Activated effector memory CD4-positive, alpha-beta T cell treated with anti-CD3 and anti-CD28 coated beads, Interleukin-2, amount 50 U/mL, for 16 hours (primary cell): Measurements from ENCODE around the gene NPHP1.
"Not testable (repeated sequence)": the region's sequence is repeated elsewhere in the genome, so short reads cannot be mapped to it uniquely, and the experiment has no call there.

Experiments used
- DNase-seq: peaks from one replicate; pipeline ENCODE4 v3.0.0-alpha.2; 2020

Gene NPHP1

DNA sequence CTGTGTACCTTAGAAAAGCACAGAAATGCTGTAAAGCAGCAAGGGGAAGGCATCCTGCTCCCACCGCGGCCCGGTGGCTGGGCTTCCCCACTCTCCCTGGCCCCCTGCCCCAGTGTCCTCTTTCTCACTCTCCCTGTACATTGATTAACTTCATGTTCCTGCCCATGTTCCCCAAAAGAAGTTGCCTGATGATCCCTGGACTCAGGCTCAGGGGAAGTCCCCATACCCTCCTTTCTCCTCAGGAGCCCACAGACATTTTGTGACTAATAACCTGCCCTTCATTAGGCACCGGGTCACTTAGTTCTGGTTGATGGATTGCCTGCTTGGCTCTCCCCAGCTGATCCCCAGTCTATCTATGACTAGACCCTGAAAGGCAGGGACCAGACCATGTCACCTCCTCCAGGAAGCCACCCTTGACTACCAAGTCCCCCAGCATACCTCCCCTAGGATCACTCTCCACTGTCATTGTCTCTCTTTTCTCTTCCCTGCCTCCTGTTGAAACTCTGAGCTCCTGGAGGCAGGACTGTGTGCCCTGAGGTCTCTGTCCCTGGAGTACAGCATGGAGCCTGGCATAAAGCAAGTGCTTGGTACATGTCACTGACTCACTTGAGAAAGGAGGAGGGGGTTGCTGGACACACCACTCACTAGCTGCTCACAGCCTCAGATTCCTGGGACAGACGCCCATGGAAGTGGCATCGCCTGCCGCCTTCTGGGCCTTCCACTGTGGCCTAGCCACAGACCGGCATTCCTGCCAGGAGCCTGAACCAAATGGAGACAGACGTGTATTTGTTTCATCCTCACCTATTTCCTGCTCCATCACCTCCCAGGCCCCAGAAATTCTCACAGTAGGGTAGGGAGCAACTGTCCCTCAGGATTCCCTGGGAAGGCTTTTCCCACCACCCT, 102.7 kb downstream of the NPHP1 start:
- DNase-seq, result no peak

DNA sequence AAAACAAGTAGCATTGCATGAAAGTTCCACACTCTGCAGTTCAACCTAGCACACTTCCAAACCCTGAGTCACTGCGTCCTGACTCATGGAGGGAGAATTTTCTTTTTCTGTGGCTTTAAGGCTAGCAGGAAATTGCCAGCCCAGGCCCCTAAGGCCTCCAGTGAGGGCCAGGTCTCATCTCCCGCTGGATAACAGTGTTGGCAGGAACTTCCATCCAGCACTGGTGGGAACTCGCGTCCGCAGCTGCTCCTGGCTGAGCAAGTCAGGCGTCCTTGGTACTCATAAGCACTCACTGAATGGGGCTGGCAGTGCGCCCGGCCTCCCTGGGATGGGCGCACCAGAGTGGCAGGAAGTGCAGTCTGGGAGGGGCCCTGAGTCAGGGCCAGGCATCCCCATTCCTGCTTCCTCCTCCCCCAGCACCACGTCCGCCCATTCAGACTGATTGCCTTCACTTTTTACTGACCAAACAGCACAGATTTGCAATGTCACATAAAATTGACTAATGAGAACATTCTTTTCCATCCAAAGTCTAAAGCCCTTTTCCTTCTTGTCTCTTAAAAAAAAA, 103.5 kb downstream of the NPHP1 start:
- DNase-seq, result peak; percentile 50

DNA sequence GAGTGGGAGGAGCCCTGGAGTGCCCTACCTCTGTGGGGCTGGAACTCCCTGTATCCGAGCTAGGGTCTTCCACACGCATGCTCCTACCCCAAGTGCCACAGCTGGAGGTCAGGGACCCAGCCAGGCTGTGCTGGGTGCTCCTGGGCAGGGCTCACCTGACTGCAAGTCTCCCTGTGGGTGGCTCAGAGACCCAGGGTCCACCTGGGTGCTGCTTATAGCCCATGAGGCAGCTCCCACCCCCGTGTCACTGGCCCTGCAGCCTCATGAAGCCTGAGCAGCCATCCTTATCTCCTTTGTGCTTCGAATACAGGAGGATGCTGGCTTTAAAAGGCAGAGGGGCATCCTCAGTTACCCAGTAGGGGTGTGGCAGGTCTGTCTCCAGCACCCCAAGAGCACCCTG, 103.9 kb downstream of the NPHP1 start:
- peak; percentile 60 for DNase-seq

DNA sequence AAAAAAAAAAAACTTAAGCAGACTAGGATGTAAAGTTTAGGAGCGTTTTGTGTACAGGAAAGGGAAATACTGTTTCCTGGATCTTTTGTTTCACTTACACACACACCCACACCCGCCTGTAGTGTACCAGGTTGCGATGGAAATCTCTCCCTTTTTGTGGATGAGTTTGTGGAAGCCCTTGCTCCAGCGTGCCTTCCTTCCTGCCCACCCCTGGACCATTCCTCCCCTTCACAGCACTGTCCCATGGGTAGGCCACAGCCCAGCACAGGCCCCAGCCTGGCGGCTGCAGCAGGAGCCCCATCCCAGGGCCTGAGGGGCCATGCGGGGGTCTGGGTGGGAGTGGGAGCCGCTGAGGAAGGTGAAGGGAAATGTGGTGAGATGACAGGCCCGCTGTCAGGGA, 104.3 kb downstream of the NPHP1 start:
- no peak for DNase-seq

DNA sequence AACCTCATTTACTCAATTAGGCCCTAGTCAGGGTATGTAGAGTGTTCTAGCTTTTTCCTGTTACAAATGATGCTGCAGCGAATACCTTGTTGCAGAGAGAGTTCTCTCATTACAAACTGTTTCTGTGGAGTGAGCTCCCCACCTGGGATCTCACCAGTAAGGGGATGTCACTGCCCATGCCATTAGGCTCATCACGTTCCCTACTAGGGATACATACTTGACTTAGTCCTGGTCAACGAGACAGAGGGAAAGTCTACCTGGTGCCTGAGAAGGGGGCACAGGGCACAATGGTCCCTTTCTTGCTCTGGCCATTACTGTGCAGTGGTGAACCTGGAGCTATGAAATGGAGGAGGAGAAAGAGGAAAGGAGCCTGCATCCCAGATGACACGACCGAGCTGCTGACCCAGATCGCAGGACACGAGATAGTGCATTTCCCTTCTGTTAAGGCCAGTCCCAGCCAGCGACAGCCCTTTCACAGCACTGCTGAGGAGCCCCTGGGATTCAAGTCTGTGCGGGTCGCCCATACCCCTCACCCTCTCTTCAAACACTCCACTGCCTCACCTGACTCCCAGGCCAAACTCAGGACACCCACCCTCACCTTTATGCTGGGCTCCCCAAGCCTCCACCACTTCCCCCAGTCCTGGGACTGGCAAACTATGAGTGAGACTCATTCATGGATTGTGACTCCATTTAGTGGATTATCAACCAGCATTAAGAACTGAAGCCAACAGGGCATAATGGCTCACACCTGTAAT, 105.2 kb downstream of the NPHP1 start:
- peak; percentile 39 for DNase-seq

DNA sequence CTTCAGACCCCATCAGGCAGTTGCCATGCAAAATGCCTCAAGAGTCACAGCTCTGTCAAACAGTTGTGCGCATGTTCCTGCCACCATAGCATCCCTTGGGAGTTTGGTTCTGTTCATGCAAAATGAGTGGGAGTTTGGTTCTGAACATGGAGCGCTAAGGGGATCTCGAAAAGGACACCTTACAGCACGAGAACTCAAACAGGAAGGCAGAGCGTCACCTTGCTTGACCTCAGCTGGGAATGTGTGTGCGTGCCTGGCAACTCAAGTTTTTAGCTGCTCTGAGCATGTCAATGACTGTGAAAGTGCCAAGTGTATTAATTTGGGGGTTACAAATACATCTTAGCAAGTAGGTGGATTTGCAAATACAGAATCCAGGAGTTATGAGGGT, 105.8 kb downstream of the NPHP1 start:
- no peak for DNase-seq

DNA sequence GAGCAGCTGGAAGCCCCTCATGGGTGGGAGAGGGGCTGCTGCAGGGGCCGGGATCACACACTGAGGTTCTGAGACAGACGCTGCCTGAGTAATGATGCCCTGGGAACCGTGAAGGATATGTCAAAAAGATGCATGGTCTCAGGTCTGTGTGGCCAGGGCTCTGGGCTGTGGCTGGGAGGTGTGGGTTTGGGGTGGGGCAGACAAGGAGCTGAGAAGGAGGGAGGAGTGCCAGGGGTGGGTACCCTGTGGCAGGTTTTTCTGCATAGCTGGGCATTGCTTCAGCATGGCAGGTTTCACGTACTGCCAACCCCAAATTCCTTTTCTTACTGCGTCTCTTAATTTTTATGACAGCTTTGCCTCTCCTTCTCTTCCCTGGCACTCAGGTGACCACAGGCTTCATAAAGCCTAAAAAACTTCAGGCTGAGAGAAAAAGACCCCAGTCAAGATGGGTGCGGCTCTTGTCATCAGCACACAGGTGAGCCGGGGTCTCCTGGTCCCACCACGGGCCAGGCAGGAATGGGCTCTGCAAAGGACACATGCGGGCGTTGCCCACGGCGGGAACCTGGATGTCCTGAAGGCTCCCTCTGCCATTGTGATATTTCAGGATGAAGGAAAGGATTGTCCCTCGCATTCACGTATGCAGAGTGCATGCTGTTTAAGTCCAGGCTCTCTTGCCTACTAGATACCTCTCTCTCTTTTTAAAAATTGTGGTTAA, 107.2 kb downstream of the NPHP1 start:
- DNase-seq, result peak; percentile 46

DNA sequence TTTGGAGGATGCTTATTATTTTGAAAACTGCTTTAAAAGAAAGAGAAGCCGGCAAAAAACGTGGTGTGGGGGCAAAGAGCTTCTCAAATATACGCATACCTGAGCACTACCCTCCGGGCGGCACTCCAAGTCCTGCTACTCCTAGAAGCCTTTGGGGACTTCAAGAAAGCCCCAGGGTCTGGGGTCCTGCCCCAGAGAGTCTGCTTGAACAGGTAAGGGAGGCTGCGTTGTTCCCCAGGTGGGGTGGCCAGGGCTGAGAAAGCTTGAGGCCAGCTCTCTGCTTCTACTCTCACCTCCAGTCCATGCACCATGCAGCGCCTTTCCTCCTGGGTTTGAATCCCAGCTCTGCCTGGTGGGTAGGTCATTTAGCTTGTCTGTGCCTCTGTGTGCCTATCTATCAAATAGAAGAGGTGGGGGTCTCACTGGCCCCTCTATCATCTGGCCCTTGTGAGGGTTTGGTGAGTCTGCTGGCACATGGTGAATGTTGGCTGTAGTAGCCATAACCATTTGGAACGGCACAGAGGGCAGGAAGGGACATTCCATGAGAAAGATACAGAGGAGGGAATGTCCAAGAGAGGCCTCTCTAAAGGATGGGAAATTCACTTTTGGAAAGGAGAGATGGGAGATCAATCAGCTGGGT, 108.7 kb downstream of the NPHP1 start:
- DNase-seq, result no peak

DNA sequence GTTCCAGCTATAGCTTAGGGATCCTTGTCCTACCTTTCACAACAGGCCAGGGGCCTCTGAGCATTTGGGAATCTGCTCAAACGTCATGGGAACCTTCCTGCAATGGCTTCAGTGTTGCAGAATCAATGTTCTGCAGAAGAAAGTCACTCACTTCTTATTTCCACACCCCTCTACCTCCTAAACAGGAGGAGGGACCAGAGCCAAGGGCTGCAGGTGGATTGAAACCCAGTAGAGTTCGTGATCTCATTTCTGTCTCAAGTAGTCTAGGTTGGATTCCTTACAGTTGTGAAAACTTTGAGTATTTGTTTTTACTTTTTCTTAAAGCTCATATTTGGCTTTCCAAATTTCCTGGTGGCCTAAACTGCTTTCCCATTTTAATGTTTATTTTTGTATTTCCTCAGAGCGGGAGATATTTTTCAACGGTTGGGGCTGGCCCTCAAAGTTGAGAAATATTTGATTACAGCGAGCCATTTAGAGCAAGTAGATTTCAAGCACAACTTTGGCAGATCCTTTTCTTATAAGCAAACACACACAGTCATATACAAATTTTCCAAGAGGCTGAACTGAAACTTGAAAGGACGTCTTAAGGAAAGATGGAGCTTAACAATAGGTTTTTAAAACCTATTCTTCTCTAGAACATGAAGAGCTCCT, 109.8 kb downstream of the NPHP1 start:
- DNase-seq, result not testable (repeated sequence)

DNA sequence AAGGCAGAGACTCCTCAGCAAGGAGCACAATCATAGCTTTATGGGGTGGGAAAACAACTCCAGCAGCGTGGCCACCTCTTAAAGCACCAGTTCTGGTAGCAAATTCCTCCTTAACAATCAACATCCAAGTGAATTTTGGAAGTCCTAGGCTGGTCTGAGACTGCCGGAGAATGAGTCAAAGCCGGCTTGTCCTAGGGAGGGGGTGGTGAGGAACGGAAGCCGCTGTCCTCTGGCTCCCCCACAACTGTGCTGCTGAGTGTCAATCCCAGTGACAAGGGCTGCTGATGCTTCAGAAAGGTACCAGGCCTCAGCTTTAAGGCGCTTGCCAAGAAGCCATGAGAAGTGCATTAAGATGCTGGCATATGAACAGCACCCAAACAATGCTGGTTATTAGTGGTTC, 110.9 kb downstream of the NPHP1 start:
- not testable (repeated sequence) for DNase-seq

DNA sequence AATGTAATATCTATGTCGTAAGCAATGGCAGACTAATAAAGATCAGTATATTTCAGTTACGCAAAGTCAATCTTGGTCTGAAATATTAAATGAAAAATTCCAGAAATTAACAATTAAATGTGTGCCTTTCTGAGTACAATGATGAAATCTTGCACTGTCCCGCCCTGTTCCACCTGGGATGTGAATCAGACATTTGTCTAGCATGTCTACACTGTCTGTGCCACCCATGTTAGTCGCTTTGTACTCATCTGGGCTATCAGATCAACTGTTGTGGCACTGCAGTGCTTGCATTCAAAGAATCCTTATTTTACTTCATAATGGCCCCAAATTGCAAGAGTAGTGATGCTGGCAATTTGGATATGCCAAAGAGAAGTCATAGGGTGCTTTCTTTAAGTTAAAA, 114.6 kb downstream of the NPHP1 start:
- not testable (repeated sequence) for DNase-seq

DNA sequence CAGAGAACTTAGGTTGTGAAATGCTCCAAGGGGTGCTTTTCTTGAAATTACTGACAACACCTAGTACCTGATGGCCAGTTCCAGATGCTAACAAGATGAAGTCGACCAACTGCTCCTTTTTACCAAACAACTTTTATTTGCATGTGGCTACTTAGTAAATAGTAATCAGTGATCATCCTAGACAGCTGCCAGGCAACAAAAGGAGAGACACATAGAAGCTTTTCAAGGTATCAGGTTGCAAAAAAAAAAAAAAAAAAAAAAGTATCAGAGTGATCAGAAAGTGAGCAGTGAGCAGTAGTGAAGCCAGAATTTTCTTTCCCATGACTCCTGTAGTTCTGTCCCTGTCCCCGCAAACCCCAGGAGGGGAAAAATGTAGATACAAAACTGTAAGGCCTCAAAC, 121.1 kb downstream of the NPHP1 start:
- not testable (repeated sequence) for DNase-seq

DNA sequence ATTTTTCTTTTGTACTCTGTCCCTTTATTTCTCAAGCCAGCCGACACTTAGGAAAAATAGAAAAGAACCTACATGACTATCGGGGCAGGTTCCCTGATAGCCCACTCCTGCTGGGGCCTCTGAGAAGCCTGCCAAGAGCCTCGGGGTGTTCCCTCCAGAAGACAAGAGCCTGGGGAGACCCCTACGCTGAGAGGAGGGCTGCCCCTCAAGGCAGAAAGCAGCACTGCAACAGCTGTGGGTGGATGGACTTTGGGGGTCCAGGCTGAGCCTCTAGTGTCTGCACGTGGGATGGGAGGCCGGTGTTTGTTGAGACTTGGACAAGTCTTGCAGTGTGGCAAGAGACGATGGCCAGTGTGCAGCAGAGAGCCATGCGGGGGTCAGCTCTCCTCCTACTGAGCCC, 121.7 kb downstream of the NPHP1 start:
- not testable (repeated sequence) for DNase-seq

DNA sequence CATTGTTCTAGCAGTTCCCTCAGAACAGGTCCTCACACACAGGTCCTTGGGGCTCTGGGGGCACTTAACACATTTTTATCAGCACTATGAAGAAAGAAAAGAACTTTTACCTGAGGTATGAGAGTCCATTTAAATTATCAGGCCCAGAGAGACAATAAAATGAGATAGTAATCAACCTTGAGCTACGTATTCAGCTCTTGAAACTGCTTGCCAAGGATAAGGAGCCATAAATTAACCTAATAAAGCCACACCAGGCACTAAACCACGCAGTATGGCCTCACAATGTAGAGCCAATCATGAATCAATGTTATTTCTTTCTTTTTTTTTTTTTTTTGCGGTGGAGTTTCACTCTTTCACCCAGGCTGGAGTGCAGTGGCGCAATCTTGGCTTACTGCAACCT, 126.7 kb downstream of the NPHP1 start:
- not testable (repeated sequence) for DNase-seq

DNA sequence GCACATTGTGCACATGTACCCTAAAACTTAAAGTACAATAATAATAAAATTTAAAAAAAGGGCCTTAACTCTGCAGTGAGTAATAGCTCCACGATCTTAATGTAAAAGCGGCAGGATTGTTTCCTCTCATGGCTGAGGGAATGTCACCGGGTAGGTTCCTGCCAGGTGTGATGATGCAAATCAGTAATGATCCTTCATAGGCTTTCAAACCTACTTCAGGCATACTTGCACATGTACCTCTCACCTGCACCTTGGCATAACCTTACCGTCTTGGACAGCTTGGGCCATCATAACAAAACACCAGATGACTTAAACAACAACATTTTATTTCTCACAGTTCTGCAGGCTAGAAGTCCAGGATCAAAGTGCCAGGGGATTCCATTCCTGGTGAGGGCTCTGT, 128.9 kb downstream of the NPHP1 start:
- not testable (repeated sequence) for DNase-seq
